ENCODE measurements around the gene C3orf70. TPM values are rescaled to one million over a fixed set of nuclear protein-coding genes. Genes with fewer than 3 reads are reported as not detected.

The C3orf70 gene
- total RNA-seq, 1 donor from 2014 or later = 16.5 TPM

- intact Hi-C loops (cut with DNase I) = no loop called here
- no peak overlapping the region for H3K27ac ChIP-seq
These were observed 42.8 kb upstream of the C3orf70 start for GRCh38 chr3:185195652-185196051.

GRCh38 chr3:185188816-185189215 lies 36.0 kb upstream of the C3orf70 start:
- Histone ChIP-seq H3K27ac (no peak overlapping the region), H3K4me3 (no peak overlapping the region), H3K27me3 (no peaks in the 10 kb centered on the region), H3K36me3 (peaks cover 0 to 12% of the 10 kb centered on the region in 2 donors), H3K9me3 (no peaks in the 10 kb centered on the region), H3K4me1 (no peaks in the 10 kb centered on the region)
- no peak for DNase-seq (ENCODE audit: low spot score in 2 of 2)
- intact Hi-C loops (cut with DNase I) = no loop called here
- TF ChIP-seq, protein P1, sequence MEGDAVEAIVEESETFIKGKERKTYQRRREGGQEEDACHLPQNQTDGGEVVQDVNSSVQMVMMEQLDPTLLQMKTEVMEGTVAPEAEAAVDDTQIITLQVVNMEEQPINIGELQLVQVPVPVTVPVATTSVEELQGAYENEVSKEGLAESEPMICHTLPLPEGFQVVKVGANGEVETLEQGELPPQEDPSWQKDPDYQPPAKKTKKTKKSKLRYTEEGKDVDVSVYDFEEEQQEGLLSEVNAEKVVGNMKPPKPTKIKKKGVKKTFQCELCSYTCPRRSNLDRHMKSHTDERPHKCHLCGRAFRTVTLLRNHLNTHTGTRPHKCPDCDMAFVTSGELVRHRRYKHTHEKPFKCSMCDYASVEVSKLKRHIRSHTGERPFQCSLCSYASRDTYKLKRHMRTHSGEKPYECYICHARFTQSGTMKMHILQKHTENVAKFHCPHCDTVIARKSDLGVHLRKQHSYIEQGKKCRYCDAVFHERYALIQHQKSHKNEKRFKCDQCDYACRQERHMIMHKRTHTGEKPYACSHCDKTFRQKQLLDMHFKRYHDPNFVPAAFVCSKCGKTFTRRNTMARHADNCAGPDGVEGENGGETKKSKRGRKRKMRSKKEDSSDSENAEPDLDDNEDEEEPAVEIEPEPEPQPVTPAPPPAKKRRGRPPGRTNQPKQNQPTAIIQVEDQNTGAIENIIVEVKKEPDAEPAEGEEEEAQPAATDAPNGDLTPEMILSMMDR (IDR thresholded peaks at IDR 0.05) = no peak

More at GRCh38 chr3:185195652-185196051, 42.8 kb upstream of the C3orf70 start:
- H3K4me3 ChIP-seq = no peak overlapping the region
- no peaks in the 10 kb centered on the region for H3K4me1 ChIP-seq
- H3K9me3 ChIP-seq = no peaks in the 10 kb centered on the region
- H3K36me3 ChIP-seq = peaks cover 0 to 12% of the 10 kb centered on the region in 2 donors
- no peak for DNase-seq (ENCODE audit: low spot score in 2 of 2)
- TF ChIP-seq, protein P1 (IDR thresholded peaks at IDR 0.05) = no peak
- no peaks in the 10 kb centered on the region for H3K27me3 ChIP-seq

DNA sequence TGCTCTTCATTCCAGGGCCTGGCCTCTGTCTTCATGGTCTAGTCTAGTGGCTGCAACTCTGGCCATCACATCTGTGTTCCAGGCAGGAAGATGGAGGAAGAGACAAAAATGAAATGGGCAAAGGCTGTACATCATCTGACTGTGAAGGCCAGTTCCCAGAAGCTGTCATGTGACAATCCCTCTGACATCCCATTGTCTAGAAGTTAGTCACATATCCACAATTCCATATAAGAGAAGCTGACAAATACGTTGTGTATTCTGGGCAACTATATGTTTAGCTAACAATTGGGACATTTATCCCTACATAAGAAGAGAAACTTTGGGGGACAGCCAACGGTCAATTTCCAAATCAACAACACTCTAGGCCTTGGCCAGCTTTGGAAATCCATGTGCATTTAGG lies 34.5 kb upstream of the C3orf70 start:
- intact Hi-C loops (cut with DNase I) = no loop called here

GRCh38 chr3:185176750-185177359 lies 24.0 kb upstream of the C3orf70 start:
- no peaks in the 10 kb centered on the region for H3K9me3 ChIP-seq
- intact Hi-C loops (cut with DNase I) = loop anchor here (5.0 kb wide), 2 partner anchors 105 to 300 kb away; no protein-coding TSS in a partner anchor
- no peak overlapping the region for H3K27ac ChIP-seq
- H3K4me3 ChIP-seq = no peak overlapping the region
- H3K36me3 ChIP-seq = no peaks in the 10 kb centered on the region
- no peaks in the 10 kb centered on the region for H3K4me1 ChIP-seq
- H3K27me3 ChIP-seq = no peaks in the 10 kb centered on the region
- DNase-seq (ENCODE audit: low spot score in 2 of 2) = no peak
- TF ChIP-seq, protein P1 (IDR thresholded peaks at IDR 0.05) = peak; percentile 38 to 63 (median 63)

More for the DNA sequence above, 34.5 kb upstream of the C3orf70 start:
- Histone ChIP-seq H3K27me3 (no peaks in the 10 kb centered on the region), H3K9me3 (no peaks in the 10 kb centered on the region), H3K36me3 (peaks cover 0 to 2% of the 10 kb centered on the region in 2 donors), H3K4me3 (no peak overlapping the region), H3K4me1 (no peaks in the 10 kb centered on the region), H3K27ac (no peak overlapping the region)
- TF ChIP-seq, protein P1 (IDR thresholded peaks at IDR 0.05) = no peak
- DNase-seq (ENCODE audit: low spot score in 2 of 2) = no peak

GRCh38 chr3:185175370-185175987 lies 22.6 kb upstream of the C3orf70 start:
- Histone ChIP-seq H3K36me3 (no peaks in the 10 kb centered on the region), H3K27ac (no peak overlapping the region), H3K4me3 (no peak overlapping the region), H3K9me3 (no peaks in the 10 kb centered on the region), H3K27me3 (no peaks in the 10 kb centered on the region), H3K4me1 (no peaks in the 10 kb centered on the region)
- TF ChIP-seq, protein P1 (IDR thresholded peaks at IDR 0.05) = no peak
- intact Hi-C loops (cut with DNase I) = loop anchor here (5.0 kb wide), 2 partner anchors 103 to 298 kb away; no protein-coding TSS in a partner anchor
- DNase-seq (ENCODE audit: low spot score in 2 of 2) = no peak
